Measurements from ENCODE around the gene LY6G6F. TPM values are rescaled to one million over a fixed set of nuclear protein-coding genes. Genes with fewer than 3 reads are reported as not detected.
A peak's percentile ranks its signal among the peaks of the same experiment; 100 is the strongest.

The LY6G6F gene
- total and polyA plus RNA-seq, 2 of the 13 experiments (the other 11 are each of a cell fraction or from before 2014, with no cell fraction given) = not detected

- TF ChIP-seq MTERF4 (CRISPR knock-in tag; IDR thresholded peaks at IDR 0.05) (0 out of 2 replicates have a peak, but pooled peaks have one; percentile 30), MYC (CRISPR knock-in tag; IDR thresholded peaks at IDR 0.05; ENCODE audit: borderline replicate concordance) (peak; percentile 72), ZNF713 (CRISPR knock-in tag; IDR thresholded peaks at IDR 0.05) (no peak), SNAPC2 (CRISPR knock-in tag; IDR thresholded peaks at IDR 0.05) (0 out of 2 replicates have a peak, but pooled peaks have one; percentile 33), SMAD1 (CRISPR knock-in tag; IDR thresholded peaks at IDR 0.05; ENCODE audit: borderline replicate concordance, low read depth) (peak; percentile 61; the same call in 1 of the 2 replicates), ZNF451 (CRISPR knock-in tag; IDR thresholded peaks at IDR 0.05) (no peak), ZFP1 (CRISPR knock-in tag; IDR thresholded peaks at IDR 0.05) (no peak), ZBTB7B (CRISPR knock-in tag; IDR thresholded peaks at IDR 0.05) (peak; percentile 90), ZSCAN30 (CRISPR knock-in tag; IDR thresholded peaks at IDR 0.05) (no peak), ZNF761 (CRISPR knock-in tag; conservative IDR thresholded peaks at IDR 0.05) (peak; percentile 70; the same call in 1 of the 2 replicates), ZNF800 (CRISPR knock-in tag; IDR thresholded peaks at IDR 0.05) (peak; percentile 64; the same call in 1 of the 2 replicates), ZNF614 (CRISPR knock-in tag; IDR thresholded peaks at IDR 0.05; ENCODE audit: borderline replicate concordance) (peak; percentile 72), REPIN1 (CRISPR knock-in tag; IDR thresholded peaks at IDR 0.05; ENCODE audit: borderline replicate concordance, low read depth) (peak; percentile 60; the same call in 1 of the 2 replicates), ZBTB37 (CRISPR knock-in tag; IDR thresholded peaks at IDR 0.05) (no peak), RFX5 (IDR thresholded peaks at IDR 0.05; ENCODE audit: low read depth, low read length) (0 out of 2 replicates have a peak, but pooled peaks have one; percentile 6), ZNF7 (CRISPR knock-in tag; IDR thresholded peaks at IDR 0.05) (no peak), ZNF282 (IDR thresholded peaks at IDR 0.05; ENCODE audit: partially characterized antibody) (no peak), ZNF430 (CRISPR knock-in tag; IDR thresholded peaks at IDR 0.05) (peak; percentile 77), ZBTB2 (CRISPR knock-in tag; IDR thresholded peaks at IDR 0.05; ENCODE audit: low read depth) (peak; percentile 54), GFI1 (CRISPR knock-in tag; IDR thresholded peaks at IDR 0.05; ENCODE audit: borderline replicate concordance) (peak; percentile 78), PRMT3 (CRISPR knock-in tag; IDR thresholded peaks at IDR 0.05; ENCODE audit: borderline replicate concordance, low read depth) (no peak)
- TF ChIP-seq, protein P1, sequence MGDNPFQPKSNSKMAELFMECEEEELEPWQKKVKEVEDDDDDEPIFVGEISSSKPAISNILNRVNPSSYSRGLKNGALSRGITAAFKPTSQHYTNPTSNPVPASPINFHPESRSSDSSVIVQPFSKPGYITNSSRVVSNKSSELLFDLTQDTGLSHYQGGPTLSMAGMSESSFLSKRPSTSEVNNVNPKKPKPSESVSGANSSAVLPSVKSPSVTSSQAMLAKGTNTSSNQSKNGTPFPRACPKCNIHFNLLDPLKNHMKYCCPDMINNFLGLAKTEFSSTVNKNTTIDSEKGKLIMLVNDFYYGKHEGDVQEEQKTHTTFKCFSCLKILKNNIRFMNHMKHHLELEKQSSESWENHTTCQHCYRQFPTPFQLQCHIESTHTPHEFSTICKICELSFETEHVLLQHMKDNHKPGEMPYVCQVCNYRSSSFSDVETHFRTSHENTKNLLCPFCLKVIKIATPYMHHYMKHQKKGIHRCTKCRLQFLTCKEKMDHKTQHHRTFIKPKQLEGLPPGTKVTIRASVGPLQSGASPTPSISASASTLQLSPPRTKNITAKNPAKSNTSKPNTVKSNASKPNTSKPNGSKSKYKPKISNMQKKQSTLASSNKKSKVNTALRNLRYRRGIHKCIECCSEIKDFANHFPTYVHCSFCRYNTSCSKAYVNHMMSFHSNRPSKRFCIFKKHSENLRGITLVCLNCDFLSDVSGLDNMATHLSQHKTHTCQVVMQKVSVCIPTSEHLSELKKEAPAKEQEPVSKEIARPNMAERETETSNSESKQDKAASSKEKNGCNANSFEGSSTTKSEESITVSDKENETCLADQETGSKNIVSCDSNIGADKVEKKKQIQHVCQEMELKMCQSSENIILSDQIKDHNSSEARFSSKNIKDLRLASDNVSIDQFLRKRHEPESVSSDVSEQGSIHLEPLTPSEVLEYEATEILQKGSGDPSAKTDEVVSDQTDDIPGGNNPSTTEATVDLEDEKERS (CRISPR knock-in tag; IDR thresholded peaks at IDR 0.05) = peak; percentile 21
Measured at GRCh38 chr6:31729515-31729978, 22.9 kb downstream of the LY6G6F start (continued).
